RWPE2 (cell line): Measurements from ENCODE around the gene GRB10.

Experiments used
- ATAC-seq: fragments of 200-7000 bp; cut with Tn5 transposase; 3 replicates; pipeline ENCODE4 v1.9.1; 2021; ENCODE audit warnings: low read depth
- DNase-seq: peaks from one replicate; pipeline ENCODE4 v3.0.0-alpha.2; 2020; ENCODE audit warnings: low spot score
- H3K27ac ChIP-seq: fragments of 450-650 bp; 2 replicates; pipeline ENCODE4 v1.5.1; 2017; ENCODE audit warnings: mild to moderate bottlenecking; ENCODE audit not compliant: poor library complexity, severe bottlenecking
- H3K27me3 ChIP-seq: fragments of 250-450 bp; sonication (Bioruptor Pico); 2 replicates; pipeline ENCODE4 v1.5.1; 2021; ENCODE audit warnings: mild to moderate bottlenecking, moderate library complexity; ENCODE audit not compliant: insufficient read depth, poor library complexity, severe bottlenecking
- H3K36me3 ChIP-seq: fragments of 250-450 bp; sonication (Bioruptor Pico); 2 replicates; pipeline ENCODE4 v1.5.1; 2020; ENCODE audit warnings: low read depth, mild to moderate bottlenecking, moderate library complexity
- H3K4me1 ChIP-seq: fragments of 250-450 bp; sonication (Bioruptor Pico); 2 replicates; pipeline ENCODE4 v1.5.1; 2021; ENCODE audit warnings: mild to moderate bottlenecking, moderate library complexity; ENCODE audit not compliant: insufficient read depth, poor library complexity, severe bottlenecking
- H3K4me3 ChIP-seq: fragments of 250-450 bp; sonication (Bioruptor Pico); 2 replicates; pipeline ENCODE4 v1.5.1; 2021; ENCODE audit warnings: mild to moderate bottlenecking, moderate library complexity; ENCODE audit not compliant: severe bottlenecking
- H3K9me3 ChIP-seq: fragments of 250-450 bp; sonication (Bioruptor Pico); 2 replicates; pipeline ENCODE4 v1.5.1; 2021; ENCODE audit warnings: mild to moderate bottlenecking, moderate library complexity; ENCODE audit not compliant: severe bottlenecking
- CTCF ChIP-seq: fragments of 450-650 bp; IDR thresholded peaks from one replicate; pipeline ENCODE4 v1.5.1; 2017; ENCODE audit warnings: mild to moderate bottlenecking, moderate library complexity; ENCODE audit not compliant: poor library complexity, severe bottlenecking

GRB10 gene

GRCh38 chr7:50559881-50560280 is 222.8 kb downstream of the GRB10 start:
- TF ChIP-seq CTCF: no peak

DNA sequence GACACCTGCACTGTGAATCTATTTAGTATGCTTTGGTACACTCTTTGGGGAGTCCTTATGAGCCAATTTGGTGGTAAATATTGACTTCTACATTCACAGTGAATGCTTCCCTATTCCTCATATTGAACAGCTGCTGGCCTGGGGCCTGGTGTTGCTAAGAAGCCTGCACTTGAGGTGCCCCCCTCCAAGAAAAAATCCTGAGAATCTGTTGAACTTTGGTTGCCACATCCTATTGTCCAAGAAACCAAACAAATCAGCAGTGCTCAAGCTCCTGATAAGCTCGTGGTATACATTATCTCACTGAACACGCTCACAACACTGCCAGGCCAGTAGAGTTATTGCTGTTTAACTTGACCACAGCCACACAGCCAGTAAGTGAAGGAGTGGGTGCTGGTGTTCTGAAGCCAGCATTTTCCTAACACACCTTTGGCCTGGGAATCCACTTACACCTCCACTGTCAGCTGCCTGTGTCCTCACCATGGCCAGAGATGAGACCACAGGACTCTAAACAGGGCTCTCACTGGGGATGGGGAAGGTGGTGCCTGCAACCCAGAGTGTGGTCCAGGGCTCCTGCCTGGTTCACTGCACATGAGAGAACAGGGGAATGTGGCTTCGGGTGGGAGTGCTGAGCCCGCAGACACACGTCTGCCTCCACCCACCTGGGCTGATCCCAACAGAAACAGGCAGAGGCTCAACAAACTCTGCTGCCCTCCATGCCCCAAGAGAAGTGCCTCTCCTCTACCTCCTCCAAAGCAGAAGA is 224.2 kb downstream of the GRB10 start:
- H3K9me3 ChIP-seq: no peaks in the 10 kb centered on the region
- no peaks in the 10 kb centered on the region for H3K27me3 ChIP-seq
- H3K36me3 ChIP-seq: no peaks in the 10 kb centered on the region
- no peak overlapping the region for H3K27ac ChIP-seq
- no peaks in the 10 kb centered on the region for H3K4me1 ChIP-seq
- no peak for DNase-seq
- no peak for TF ChIP-seq CTCF
- ATAC-seq: no peak
- H3K4me3 ChIP-seq: no peak overlapping the region

More at GRCh38 chr7:50559881-50560280, 222.8 kb downstream of the GRB10 start:
- peaks cover 10% of the 10 kb centered on the region for H3K27me3 ChIP-seq
- DNase-seq: no peak
- ATAC-seq: no peak
- H3K9me3 ChIP-seq: no peaks in the 10 kb centered on the region
- H3K36me3 ChIP-seq: no peaks in the 10 kb centered on the region
- H3K27ac ChIP-seq: no peak overlapping the region
- no peaks in the 10 kb centered on the region for H3K4me1 ChIP-seq
- no peak overlapping the region for H3K4me3 ChIP-seq

- Histone ChIP-seq H3K27me3 (no peaks in the 10 kb centered on the region), H3K4me1 (no peaks in the 10 kb centered on the region), H3K9me3 (no peaks in the 10 kb centered on the region), H3K36me3 (no peaks in the 10 kb centered on the region), H3K4me3 (no peak overlapping the region), H3K27ac (no peak overlapping the region)
- DNase-seq (no peak), ATAC-seq (no peak)
- TF ChIP-seq CTCF: no peak
Observed at GRCh38 chr7:50557099-50557498, 225.6 kb downstream of the GRB10 start.

DNA sequence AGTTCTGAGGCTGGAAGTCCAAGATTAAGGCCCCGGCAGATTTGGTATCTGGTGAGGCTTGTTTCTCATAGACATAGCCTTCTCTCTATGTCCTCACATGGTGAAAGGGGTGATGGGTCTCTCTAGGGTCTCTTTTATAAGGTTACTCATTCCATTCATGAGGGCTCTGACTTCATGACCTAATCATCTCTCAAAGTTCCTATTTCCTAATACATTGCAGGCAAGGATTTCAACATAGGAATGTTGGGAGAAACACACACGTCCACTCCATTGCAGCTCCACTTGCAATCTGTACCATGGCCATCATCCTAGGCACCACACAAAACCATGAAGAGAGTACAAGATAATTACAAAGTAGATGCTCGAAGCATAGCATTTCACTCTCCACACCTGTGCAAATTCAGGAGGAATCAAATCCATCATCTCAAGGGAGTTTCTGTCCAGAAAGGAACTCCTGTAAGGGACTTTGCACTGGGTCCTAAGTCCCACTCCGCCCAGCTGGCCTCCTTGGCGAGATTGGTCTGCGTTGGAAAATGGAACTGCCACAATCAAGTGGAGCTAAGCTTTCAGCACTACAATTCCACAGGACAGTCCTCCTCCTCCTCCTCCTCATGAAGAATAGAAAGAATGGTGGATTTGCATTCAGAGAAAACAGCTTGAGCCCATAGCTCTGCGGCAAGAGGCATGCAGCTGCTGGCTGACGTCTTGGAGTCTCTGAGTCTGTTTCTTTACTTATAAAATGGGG is 226.3 kb downstream of the GRB10 start:
- no peak for DNase-seq
- no peaks in the 10 kb centered on the region for H3K36me3 ChIP-seq
- no peak for TF ChIP-seq CTCF

More for the DNA sequence above, 226.3 kb downstream of the GRB10 start:
- no peaks in the 10 kb centered on the region for H3K9me3 ChIP-seq
- H3K4me3 ChIP-seq: no peak overlapping the region
- peak; percentile 58 for ATAC-seq
- no peaks in the 10 kb centered on the region for H3K4me1 ChIP-seq
- no peaks in the 10 kb centered on the region for H3K27me3 ChIP-seq
- no peak overlapping the region for H3K27ac ChIP-seq
